K562 (cell line): ENCODE data around the gene RTL1. TPM values are rescaled to one million over a fixed set of nuclear protein-coding genes. Genes with fewer than 3 reads are reported as not detected.

Experiments used
- EP300 ChIP-seq: IDR thresholded peaks from 2 replicates; pipeline ENCODE4 v1.6.1; 2012; ENCODE audit warnings: low read length, improper control_type of control experiment
- polyA plus RNA-seq, 8 experiments: library from polyadenylated mRNA; depleted of rRNA in 4 of 8; stranded (reverse) in 5 of 8; unstranded in 3 of 8; fragments of >200 nt; fragmentation: Nextera tagmentation in 2 of 8; fragmentation: Illumina TruSeq in 1 of 8; extraction: Ambion mirVana in 2 of 8; extraction: Trizol in 1 of 8; gene quantifications; 2 replicates each; pipeline versions ENCODE4 v1.2.1 to v1.2.3, GENCODE V29; 2011 to 2014; ENCODE audit warnings: inconsistent platforms in 1 of 8, missing spikeins in 1 of 8
- total RNA-seq, 7 experiments: library from RNA; depleted of rRNA in 6 of 7; stranded (reverse); fragments of >200 nt in 6 of 7; fragmentation: Illumina TruSeq in 2 of 7; extraction: Trizol in 2 of 7; gene quantifications; 2 replicates each; pipeline versions ENCODE4 v1.2.1 to v1.2.3, GENCODE V29; 2011 to 2021; ENCODE audit warnings: low replicate concordance in 1 of 7
- TF ChIP-seq, protein P1 (sequence below), 2 experiments: fragments of 450-650 bp in 1 of 2; sonication (generic) in 1 of 2; formaldehyde crosslinking in 1 of 2; IDR thresholded peaks; 2 replicates each; pipeline versions ENCODE4 v1.7.1 to v1.9.0; 2016 to 2022; ENCODE audit warnings: inconsistent platforms in 1 of 2, mild to moderate bottlenecking in 1 of 2, missing genetic modification reagents in 1 of 2

The RTL1 gene
- total and polyA plus RNA-seq, 9 of the 15 experiments (the other 6 are each of a cell fraction or from before 2014, with no cell fraction given) = not detected

DNA sequence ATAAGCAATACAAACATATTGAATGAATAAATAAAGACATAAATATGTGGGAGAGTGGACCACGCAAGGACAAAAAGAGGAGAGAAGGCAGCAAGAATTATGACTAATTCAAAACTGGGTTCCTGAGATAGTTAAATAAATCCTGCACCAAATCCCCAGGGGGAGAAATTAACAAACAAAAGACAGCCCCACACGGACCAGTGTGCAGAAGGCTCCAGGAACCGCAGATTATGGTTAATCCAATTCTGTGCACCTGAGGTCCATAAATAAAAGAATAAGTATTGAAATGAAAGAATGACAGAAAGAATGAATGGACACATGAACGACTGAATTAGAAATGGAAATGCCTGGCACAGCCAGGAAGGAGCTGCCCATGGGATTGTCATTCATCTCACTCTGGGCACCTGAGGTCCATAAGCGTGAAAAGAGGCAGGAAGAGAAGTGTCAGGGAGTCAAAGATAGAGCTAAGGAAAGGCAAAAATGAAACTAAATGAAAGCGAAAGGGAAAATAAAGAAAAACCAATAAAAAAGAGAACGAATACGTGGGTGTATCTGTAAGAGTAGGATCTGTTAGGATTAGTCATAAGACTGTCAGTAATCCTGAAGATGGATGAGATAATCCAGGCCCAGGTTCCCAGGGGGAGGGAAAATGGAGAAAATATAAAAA, 54.3 kb downstream of the RTL1 start (continued):
- TF ChIP-seq, protein P1, sequence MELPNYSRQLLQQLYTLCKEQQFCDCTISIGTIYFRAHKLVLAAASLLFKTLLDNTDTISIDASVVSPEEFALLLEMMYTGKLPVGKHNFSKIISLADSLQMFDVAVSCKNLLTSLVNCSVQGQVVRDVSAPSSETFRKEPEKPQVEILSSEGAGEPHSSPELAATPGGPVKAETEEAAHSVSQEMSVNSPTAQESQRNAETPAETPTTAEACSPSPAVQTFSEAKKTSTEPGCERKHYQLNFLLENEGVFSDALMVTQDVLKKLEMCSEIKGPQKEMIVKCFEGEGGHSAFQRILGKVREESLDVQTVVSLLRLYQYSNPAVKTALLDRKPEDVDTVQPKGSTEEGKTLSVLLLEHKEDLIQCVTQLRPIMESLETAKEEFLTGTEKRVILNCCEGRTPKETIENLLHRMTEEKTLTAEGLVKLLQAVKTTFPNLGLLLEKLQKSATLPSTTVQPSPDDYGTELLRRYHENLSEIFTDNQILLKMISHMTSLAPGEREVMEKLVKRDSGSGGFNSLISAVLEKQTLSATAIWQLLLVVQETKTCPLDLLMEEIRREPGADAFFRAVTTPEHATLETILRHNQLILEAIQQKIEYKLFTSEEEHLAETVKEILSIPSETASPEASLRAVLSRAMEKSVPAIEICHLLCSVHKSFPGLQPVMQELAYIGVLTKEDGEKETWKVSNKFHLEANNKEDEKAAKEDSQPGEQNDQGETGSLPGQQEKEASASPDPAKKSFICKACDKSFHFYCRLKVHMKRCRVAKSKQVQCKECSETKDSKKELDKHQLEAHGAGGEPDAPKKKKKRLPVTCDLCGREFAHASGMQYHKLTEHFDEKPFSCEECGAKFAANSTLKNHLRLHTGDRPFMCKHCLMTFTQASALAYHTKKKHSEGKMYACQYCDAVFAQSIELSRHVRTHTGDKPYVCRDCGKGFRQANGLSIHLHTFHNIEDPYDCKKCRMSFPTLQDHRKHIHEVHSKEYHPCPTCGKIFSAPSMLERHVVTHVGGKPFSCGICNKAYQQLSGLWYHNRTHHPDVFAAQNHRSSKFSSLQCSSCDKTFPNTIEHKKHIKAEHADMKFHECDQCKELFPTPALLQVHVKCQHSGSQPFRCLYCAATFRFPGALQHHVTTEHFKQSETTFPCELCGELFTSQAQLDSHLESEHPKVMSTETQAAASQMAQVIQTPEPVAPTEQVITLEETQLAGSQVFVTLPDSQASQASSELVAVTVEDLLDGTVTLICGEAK (IDR thresholded peaks at IDR 0.05) = peak; percentile 50; the same call in 1 of the 2 replicates
- TF ChIP-seq, protein P1 (CRISPR knock-in tag; IDR thresholded peaks at IDR 0.05) = no peak
- no peak for TF ChIP-seq EP300
